HEK293 (cell line): ENCODE measurements around the gene SCAMP2.
A peak's percentile ranks its signal among the peaks of the same experiment; 100 is the strongest.

Source experiments
- GFI1B ChIP-seq: fragments of 450-650 bp; formaldehyde crosslinking; IDR thresholded peaks from 2 replicates; pipeline ENCODE4 v1.5.1; 2016; ENCODE audit warnings: missing biosample characterization, missing genetic modification characterization
- GLI4 ChIP-seq: fragments of 450-650 bp; formaldehyde crosslinking; IDR thresholded peaks from 2 replicates; pipeline ENCODE4 v1.5.1; 2016; ENCODE audit warnings: missing biosample characterization, missing genetic modification characterization
- PRDM4 ChIP-seq: fragments of 450-650 bp; formaldehyde crosslinking; IDR thresholded peaks from 2 replicates; pipeline ENCODE4 v1.5.1; 2017; ENCODE audit warnings: missing biosample characterization, missing genetic modification characterization
- RBAK ChIP-seq: fragments of 450-650 bp; formaldehyde crosslinking; IDR thresholded peaks from 2 replicates; pipeline ENCODE4 v1.5.1; 2016; ENCODE audit warnings: missing biosample characterization, missing genetic modification characterization
- REPIN1 ChIP-seq: fragments of 450-650 bp; formaldehyde crosslinking; IDR thresholded peaks from 2 replicates; pipeline ENCODE4 v1.5.1; 2017; ENCODE audit warnings: missing biosample characterization, missing genetic modification characterization, low read depth
- SP3 ChIP-seq: fragments of 450-650 bp; formaldehyde crosslinking; IDR thresholded peaks from 2 replicates; pipeline ENCODE4 v1.5.1; 2016; ENCODE audit warnings: missing biosample characterization, missing genetic modification characterization
- SP7 ChIP-seq: fragments of 450-650 bp; formaldehyde crosslinking; IDR thresholded peaks from 2 replicates; pipeline ENCODE4 v1.5.1; 2016; ENCODE audit warnings: missing biosample characterization, missing genetic modification characterization
- ZBTB10 ChIP-seq: fragments of 450-650 bp; formaldehyde crosslinking; IDR thresholded peaks from 2 replicates; pipeline ENCODE4 v1.5.1; 2016; ENCODE audit warnings: missing biosample characterization, missing genetic modification characterization
- ZNF121 ChIP-seq: fragments of 450-650 bp; formaldehyde crosslinking; IDR thresholded peaks from 2 replicates; pipeline ENCODE4 v1.5.1; 2016; ENCODE audit warnings: missing biosample characterization, missing genetic modification characterization
- ZNF140 ChIP-seq: fragments of 450-650 bp; formaldehyde crosslinking; IDR thresholded peaks from 2 replicates; pipeline ENCODE4 v1.5.1; 2016; ENCODE audit warnings: missing biosample characterization, missing genetic modification characterization
- ZNF2 ChIP-seq: fragments of 450-650 bp; formaldehyde crosslinking; IDR thresholded peaks from 2 replicates; pipeline ENCODE4 v1.5.1; 2016; ENCODE audit warnings: missing biosample characterization, missing genetic modification characterization
- ZNF211 ChIP-seq: fragments of 450-650 bp; formaldehyde crosslinking; IDR thresholded peaks from 2 replicates; pipeline ENCODE4 v1.5.1; 2016; ENCODE audit warnings: low read depth, missing biosample characterization, missing genetic modification characterization
- ZNF341 ChIP-seq: fragments of 450-650 bp; formaldehyde crosslinking; IDR thresholded peaks from 2 replicates; pipeline ENCODE4; 2016; ENCODE audit warnings: low read depth, missing biosample characterization, missing genetic modification characterization
- ZNF404 ChIP-seq: fragments of 450-650 bp; formaldehyde crosslinking; IDR thresholded peaks from 2 replicates; pipeline ENCODE4 v1.5.1; 2017; ENCODE audit warnings: missing biosample characterization, missing genetic modification characterization
- ZNF416 ChIP-seq: fragments of 450-650 bp; formaldehyde crosslinking; IDR thresholded peaks from 2 replicates; pipeline ENCODE4 v1.5.1; 2016; ENCODE audit warnings: missing biosample characterization, missing genetic modification characterization
- ZNF449 ChIP-seq: fragments of 450-650 bp; formaldehyde crosslinking; IDR thresholded peaks from 2 replicates; pipeline ENCODE4 v1.5.1; 2017; ENCODE audit warnings: missing biosample characterization, mild to moderate bottlenecking, missing genetic modification characterization, moderate library complexity
- ZNF513 ChIP-seq: fragments of 450-650 bp; IDR thresholded peaks from 2 replicates; pipeline ENCODE4 v1.5.1; 2018; ENCODE audit warnings: missing biosample characterization, missing genetic modification characterization
- ZNF514 ChIP-seq: fragments of 450-650 bp; formaldehyde crosslinking; IDR thresholded peaks from 2 replicates; pipeline ENCODE4 v1.5.1; 2016; ENCODE audit warnings: missing biosample characterization, missing genetic modification characterization
- ZNF560 ChIP-seq: fragments of 450-650 bp; formaldehyde crosslinking; IDR thresholded peaks from 2 replicates; pipeline ENCODE4 v1.5.1; 2017; ENCODE audit warnings: missing biosample characterization, missing genetic modification characterization, borderline replicate concordance
- ZNF585B ChIP-seq: fragments of 450-650 bp; formaldehyde crosslinking; IDR thresholded peaks from 2 replicates; pipeline ENCODE4 v1.5.1; 2016; ENCODE audit warnings: missing biosample characterization, missing genetic modification characterization
- ZNF610 ChIP-seq: fragments of 450-650 bp; formaldehyde crosslinking; IDR thresholded peaks from 2 replicates; pipeline ENCODE4 v1.5.1; 2016; ENCODE audit warnings: missing biosample characterization, missing genetic modification characterization, borderline replicate concordance
- ZNF747 ChIP-seq: fragments of 450-650 bp; formaldehyde crosslinking; IDR thresholded peaks from 2 replicates; pipeline ENCODE4 v1.5.1; 2016; ENCODE audit warnings: missing biosample characterization, missing genetic modification characterization
- ZNF776 ChIP-seq: fragments of 450-650 bp; formaldehyde crosslinking; IDR thresholded peaks from 2 replicates; pipeline ENCODE4 v1.5.0; 2017; ENCODE audit warnings: missing biosample characterization, missing genetic modification characterization, borderline replicate concordance
- ZNF837 ChIP-seq: fragments of 450-650 bp; formaldehyde crosslinking; IDR thresholded peaks from 2 replicates; pipeline ENCODE4 v1.5.1; 2016; ENCODE audit warnings: missing biosample characterization, missing genetic modification characterization
- ZSCAN23 ChIP-seq: fragments of 450-650 bp; formaldehyde crosslinking; IDR thresholded peaks from 2 replicates; pipeline ENCODE4 v1.5.1; 2016; ENCODE audit warnings: missing biosample characterization, missing genetic modification characterization
- ZSCAN30 ChIP-seq: fragments of 450-650 bp; IDR thresholded peaks from 2 replicates; pipeline ENCODE4 v1.5.1; 2018; ENCODE audit warnings: missing biosample characterization, mild to moderate bottlenecking, missing genetic modification characterization, moderate library complexity
- TF ChIP-seq, protein P1 (sequence below): IDR thresholded peaks from 2 replicates; pipeline ENCODE4 v1.6.1; 2011; ENCODE audit warnings: mild to moderate bottlenecking, low read depth, low read length, borderline replicate concordance
- TF ChIP-seq, protein P2 (sequence below): sonication (generic); formaldehyde crosslinking; IDR thresholded peaks from 2 replicates; pipeline ENCODE4 v1.8.1; 2022; ENCODE audit warnings: mild to moderate bottlenecking, moderate library complexity, missing genetic modification reagents
- TF ChIP-seq, protein P3 (sequence below): fragments of 450-650 bp; formaldehyde crosslinking; IDR thresholded peaks from 2 replicates; pipeline ENCODE4 v1.5.1; 2016; ENCODE audit warnings: missing biosample characterization, missing genetic modification characterization

Gene SCAMP2

DNA sequence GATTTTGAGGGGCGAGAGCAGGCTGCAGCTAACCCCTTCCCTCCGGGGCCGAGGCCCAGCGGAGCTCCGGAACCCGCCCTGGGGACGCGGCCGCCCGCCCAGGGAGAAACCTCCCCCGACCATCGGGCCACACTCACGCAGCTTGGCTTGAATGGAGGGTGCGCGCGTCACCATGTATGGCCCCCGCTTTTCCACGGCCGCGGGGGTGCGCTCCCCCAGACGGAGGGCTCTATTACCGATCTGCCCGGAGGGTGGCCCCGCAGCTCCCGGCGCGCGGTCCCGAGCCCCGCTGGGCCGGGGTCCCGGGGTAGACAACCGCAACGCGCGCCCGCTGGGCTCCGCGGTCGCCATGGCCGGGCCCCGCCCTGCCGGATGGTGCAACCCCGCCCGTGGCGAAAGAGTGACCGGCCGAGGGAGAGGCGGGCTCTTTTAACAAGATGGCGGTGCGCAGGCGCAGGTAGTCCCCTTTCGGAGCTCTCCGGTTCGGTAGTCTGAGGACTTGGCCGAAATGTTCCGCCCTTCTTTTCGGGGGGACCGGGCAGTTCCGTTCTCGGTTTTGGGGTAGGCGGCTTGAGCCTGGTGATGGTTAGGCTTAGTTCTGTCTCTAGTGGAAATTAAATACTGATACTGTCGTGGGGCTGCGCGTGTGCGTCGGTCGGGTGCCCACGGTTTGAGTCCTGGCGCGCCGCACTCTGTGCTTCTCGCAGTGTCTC, 33.4 kb upstream of the SCAMP2 start, which contains the start of gene FAM219B (continued):
- no peak for TF ChIP-seq ZNF837
- no peak for TF ChIP-seq RBAK (tag by site-specific recombination)
- TF ChIP-seq GLI4 (tag by site-specific recombination): no peak
- TF ChIP-seq ZNF341 (tag by site-specific recombination): no peak
- peak; percentile 52 for TF ChIP-seq SP3 (tag by site-specific recombination)
- TF ChIP-seq, protein P1, sequence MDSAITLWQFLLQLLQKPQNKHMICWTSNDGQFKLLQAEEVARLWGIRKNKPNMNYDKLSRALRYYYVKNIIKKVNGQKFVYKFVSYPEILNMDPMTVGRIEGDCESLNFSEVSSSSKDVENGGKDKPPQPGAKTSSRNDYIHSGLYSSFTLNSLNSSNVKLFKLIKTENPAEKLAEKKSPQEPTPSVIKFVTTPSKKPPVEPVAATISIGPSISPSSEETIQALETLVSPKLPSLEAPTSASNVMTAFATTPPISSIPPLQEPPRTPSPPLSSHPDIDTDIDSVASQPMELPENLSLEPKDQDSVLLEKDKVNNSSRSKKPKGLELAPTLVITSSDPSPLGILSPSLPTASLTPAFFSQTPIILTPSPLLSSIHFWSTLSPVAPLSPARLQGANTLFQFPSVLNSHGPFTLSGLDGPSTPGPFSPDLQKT: no peak
- TF ChIP-seq ZNF610 (tag by site-specific recombination): no peak
- TF ChIP-seq ZNF2 (tag by site-specific recombination): peak; percentile 6; the same call in 1 of the 2 replicates
- TF ChIP-seq ZNF776 (tag by site-specific recombination): no peak
- peak; percentile 72; the same call in 1 of the 2 replicates for TF ChIP-seq ZNF449 (tag by site-specific recombination)
- no peak for TF ChIP-seq ZNF211 (tag by site-specific recombination)
- no peak for TF ChIP-seq ZNF513 (tag by site-specific recombination)
- TF ChIP-seq, protein P2, sequence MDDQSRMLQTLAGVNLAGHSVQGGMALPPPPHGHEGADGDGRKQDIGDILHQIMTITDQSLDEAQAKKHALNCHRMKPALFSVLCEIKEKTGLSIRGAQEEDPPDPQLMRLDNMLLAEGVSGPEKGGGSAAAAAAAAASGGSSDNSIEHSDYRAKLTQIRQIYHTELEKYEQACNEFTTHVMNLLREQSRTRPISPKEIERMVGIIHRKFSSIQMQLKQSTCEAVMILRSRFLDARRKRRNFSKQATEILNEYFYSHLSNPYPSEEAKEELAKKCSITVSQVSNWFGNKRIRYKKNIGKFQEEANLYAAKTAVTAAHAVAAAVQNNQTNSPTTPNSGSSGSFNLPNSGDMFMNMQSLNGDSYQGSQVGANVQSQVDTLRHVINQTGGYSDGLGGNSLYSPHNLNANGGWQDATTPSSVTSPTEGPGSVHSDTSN: 0 out of 2 replicates have a peak, but pooled peaks have one; percentile 68
- TF ChIP-seq PRDM4: no peak
- TF ChIP-seq ZSCAN30 (tag by site-specific recombination): peak; percentile 76
- no peak for TF ChIP-seq ZNF585B (tag by site-specific recombination)
- no peak for TF ChIP-seq ZNF404 (tag by site-specific recombination)
- no peak for TF ChIP-seq ZNF121 (tag by site-specific recombination)
- peak; percentile 64 for TF ChIP-seq ZBTB10 (tag by site-specific recombination)
- TF ChIP-seq REPIN1 (tag by site-specific recombination): no peak
- no peak for TF ChIP-seq GFI1B
- TF ChIP-seq ZNF747 (tag by site-specific recombination): no peak
- no peak for TF ChIP-seq ZSCAN23
- no peak for TF ChIP-seq ZNF514 (tag by site-specific recombination)
- no peak for TF ChIP-seq ZNF560 (tag by site-specific recombination)
- TF ChIP-seq, protein P3, sequence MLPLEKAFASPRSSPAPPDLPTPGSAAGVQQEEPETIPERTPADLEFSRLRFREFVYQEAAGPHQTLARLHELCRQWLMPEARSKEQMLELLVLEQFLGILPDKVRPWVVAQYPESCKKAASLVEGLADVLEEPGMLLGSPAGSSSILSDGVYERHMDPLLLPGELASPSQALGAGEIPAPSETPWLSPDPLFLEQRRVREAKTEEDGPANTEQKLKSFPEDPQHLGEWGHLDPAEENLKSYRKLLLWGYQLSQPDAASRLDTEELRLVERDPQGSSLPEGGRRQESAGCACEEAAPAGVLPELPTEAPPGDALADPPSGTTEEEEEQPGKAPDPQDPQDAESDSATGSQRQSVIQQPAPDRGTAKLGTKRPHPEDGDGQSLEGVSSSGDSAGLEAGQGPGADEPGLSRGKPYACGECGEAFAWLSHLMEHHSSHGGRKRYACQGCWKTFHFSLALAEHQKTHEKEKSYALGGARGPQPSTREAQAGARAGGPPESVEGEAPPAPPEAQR: no peak
- TF ChIP-seq ZNF416 (tag by site-specific recombination): no peak
- TF ChIP-seq SP7 (tag by site-specific recombination): no peak; the same call in 1 of the 2 replicates
- no peak for TF ChIP-seq ZNF140 (tag by site-specific recombination)
